CD1c-positive myeloid dendritic cell (primary cell): ENCODE measurements around the gene TMIGD2.
A peak's percentile ranks its signal among the peaks of the same experiment; 100 is the strongest.

ENCODE experiments used
- DNase-seq: peaks from one replicate; pipeline ENCODE4 v3.0.0-alpha.2; 2016; ENCODE audit errors: extremely low spot score

The TMIGD2 gene

DNA sequence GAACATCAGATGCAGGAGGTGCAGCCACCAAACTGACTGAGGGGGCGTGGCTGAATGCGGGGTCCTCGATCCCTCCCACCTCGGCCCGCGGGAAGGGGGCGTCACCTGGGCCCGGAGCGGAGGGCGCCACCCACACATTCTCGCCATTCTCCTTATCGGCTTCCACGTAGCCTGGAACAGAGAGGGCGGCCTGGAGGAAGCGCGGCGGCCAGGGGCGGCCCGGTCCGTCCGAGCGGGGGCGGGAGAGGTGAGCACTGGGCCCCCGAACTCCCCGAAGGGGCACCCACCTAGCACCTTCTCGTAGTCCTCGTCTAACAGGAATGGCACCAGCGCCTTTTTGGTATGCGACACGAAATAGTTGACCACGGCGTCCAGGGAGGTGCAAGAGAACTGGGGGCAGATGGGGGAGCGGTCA, 24.7 kb upstream of the TMIGD2 start:
- no peak for DNase-seq

DNA sequence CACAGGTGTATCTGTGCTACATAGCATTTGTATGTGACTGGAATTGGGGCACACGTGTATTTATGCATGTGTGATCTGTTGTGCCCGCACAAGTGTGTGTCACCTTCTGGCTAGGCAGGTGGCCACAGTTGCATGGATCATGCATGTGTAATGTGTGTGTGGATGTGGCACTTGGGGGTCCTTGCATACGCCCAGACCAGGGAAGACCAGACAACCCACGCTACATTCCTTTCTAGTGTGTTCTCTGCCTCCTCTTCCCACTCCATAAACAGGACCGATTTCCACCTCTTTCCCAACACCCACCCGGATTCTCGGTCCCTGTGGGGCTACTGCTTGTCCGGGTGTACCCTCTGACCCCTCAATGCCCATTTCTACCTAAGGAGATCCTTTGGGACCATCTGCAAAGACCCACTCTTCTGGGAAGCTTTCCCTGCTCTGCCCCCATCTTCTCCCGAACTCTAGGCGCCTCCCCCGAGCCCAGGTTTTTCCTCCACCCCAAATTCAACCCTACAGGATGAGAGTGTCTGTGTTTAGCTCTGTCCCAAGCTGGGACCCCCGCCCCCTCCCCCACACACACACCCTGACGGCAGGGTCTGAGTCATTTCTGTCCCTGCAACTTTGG, 24.1 kb upstream of the TMIGD2 start:
- no peak for DNase-seq

DNA sequence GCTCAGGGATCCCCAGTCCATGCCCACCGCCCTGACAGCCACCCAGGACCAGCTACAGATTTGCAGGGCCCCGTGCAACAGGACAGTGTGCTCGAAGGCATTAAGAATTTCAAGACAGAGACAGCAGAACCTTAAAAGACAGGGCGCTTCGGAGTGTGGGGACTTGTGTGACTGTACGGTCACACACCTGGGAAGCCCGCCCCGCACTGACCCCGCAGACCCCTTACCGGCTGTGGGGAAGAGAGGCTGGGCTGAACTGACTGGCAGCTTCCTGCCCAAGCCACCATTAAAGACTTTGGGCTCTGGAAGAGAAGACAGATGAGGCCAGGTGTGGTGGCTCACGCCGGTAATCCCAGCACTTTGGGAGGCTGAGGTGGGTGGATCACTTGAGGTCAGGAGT, 22.0 kb upstream of the TMIGD2 start:
- DNase-seq, result no peak

DNA sequence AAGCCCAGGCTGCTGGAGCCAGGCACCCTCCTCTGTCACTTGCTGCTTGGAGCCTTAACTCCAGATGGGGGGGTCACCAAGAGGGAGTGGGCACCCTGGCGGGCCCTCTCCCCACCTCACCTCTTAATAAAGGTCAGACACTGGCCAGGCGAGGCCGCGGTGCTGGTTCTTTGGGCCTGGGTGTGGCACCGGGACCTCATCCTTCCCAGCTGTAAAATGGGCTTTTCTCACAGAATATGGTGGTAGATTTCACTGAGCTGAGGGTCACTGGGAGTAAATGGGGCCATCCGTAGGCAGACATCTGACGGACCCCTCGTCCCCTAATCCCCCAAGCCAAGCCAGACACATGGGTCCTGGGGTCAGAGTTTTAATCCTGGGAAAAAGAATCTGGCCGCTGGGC, 21.5 kb upstream of the TMIGD2 start:
- DNase-seq, result no peak

DNA sequence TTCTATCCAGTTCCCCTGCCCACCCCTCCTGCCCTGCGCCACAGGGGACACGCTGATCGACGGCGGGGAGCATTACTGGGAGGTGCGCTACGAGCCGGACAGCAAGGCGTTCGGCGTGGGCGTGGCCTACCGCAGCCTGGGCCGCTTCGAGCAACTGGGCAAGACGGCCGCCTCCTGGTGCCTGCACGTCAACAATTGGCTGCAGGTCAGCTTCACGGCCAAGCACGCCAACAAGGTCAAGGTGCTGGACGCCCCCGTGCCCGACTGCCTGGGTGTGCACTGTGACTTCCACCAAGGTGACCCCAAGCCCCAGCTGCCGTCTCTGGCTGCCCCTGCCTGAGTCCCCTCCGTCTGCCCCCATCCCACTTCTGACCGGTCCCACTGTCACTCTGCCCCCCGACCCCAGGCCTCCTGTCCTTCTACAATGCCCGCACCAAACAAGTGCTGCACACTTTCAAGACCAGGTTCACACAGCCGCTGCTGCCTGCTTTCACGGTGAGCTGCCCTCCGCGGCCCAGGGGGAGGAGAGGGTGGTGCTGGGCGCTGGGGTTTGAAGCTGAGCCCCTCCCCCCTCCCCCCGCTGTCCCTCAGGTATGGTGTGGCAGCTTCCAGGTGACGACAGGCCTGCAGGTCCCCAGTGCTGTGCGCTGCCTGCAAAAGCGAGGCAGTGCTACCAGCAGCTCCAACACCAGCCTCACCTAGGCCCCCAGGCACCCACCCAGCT, 20.9 kb upstream of the TMIGD2 start:
- DNase-seq, result no peak

DNA sequence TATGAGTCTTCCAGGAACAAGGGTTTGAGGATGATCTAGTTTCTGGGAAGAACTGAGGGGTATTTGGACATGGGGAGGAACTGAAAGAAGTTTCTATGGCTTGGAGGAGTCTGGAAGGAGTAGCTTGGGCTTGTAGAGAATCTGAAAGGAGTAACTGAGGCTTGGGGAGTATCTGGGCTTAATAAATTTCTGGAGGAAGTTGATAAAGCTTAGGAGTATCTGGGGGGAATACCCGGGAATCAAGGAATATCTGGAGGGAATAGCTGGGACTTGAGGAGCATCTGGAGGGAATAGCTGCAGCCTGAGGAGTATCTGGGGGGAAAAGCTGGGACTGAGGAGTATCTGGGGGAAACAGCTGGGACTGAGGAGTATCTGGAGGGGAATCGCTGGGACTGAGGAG, 18.2 kb upstream of the TMIGD2 start:
- DNase-seq, result no peak

DNA sequence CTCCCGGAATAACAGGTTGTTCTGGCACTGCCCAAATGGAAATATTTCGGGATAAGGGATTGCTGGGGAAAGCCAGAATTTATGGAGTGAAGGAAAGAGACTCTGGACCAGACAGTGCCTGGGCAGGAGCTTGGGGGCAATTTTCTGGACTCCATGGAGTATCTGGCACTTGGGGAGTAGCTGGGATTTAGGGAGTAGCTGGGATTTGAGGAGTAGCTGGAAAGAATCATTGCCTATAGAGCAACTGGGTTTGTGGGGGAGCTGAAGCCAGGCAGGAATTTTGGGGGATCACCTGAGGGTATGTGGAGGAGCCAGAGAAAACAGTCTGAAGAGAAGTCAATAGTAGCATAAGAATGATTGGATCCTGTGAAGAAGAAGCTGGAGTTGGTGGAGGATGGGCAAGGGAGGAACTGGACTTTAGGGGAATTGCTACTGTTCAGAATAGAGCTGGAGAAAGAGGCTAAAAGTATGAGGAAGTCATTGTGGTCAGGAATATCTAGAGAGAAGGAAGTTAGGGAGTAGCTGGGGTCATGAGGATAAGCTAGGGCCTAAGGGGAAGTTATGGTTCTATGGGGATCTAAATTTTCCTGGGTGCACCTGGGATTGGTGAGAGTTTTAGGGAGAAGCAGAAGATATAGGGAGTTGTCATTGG, 17.0 kb upstream of the TMIGD2 start:
- peak; percentile 66 for DNase-seq

DNA sequence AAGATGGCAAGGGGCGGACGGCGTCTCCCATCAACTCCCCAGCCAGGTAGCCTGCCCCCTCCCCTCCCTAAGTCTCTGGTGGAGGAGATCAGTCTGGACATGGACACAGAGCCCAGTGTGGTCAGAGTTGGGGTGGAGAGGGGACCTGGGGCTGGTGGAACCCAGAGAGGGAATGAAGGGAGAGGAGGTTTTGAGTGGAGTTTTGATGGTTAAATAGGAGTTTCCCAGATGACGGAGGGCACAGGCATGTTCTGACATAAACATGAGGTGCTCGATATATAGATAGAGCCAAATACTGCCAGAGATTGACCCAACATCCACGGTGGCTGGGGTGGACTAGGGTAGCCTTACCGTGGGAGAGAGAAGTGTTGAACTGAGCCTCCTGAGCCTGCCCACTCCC, 16.3 kb upstream of the TMIGD2 start:
- DNase-seq, result no peak

DNA sequence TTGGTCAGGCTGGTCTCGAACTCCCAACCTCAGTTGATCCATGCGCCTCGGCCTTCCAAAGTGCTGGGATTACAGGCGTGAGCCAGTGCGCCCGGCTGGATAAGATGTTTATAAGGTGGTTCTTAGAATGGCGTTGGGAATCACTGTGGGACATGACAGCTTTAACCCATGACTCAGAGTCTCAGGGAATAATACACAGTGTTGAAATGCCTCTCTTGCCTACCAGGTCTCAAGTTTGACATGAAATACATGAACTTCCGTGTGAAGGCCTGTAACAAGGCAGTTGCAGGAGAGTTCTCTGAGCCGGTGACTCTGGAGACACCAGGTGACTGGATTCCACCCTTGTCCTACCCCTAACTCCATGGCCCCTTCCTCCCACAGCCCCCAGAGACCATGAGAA, 14.8 kb upstream of the TMIGD2 start:
- no peak for DNase-seq

DNA sequence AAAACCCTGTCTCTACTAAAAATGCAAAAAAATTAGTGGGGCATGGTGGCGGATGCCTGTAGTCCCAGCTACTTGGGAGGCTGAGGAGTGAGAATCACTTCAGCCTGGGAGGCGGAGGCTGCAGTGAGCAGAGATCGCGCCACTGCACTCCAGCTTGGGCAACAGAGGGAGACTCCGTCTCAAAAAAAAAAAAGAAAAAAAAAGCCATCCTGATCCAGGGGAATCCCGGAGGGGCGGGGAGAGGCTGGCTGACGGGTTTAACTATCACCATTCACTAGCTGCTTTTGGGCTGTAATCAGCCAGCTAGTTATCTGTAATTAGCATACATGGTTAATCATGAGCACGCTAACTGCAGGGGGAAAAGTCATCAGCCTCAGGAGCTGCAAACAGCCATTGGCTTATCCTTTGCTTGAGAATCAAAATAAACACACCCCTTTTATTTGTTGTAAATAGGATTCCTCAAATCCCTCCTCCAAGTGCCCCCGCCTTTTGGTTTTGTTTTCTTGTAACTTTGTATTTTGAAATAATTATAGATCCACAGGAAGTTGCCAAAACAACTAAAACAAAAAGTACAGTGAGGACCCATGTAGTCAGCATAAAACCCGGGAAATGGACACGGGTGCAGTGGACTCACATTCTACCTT, 11.8 kb upstream of the TMIGD2 start:
- no peak for DNase-seq

DNA sequence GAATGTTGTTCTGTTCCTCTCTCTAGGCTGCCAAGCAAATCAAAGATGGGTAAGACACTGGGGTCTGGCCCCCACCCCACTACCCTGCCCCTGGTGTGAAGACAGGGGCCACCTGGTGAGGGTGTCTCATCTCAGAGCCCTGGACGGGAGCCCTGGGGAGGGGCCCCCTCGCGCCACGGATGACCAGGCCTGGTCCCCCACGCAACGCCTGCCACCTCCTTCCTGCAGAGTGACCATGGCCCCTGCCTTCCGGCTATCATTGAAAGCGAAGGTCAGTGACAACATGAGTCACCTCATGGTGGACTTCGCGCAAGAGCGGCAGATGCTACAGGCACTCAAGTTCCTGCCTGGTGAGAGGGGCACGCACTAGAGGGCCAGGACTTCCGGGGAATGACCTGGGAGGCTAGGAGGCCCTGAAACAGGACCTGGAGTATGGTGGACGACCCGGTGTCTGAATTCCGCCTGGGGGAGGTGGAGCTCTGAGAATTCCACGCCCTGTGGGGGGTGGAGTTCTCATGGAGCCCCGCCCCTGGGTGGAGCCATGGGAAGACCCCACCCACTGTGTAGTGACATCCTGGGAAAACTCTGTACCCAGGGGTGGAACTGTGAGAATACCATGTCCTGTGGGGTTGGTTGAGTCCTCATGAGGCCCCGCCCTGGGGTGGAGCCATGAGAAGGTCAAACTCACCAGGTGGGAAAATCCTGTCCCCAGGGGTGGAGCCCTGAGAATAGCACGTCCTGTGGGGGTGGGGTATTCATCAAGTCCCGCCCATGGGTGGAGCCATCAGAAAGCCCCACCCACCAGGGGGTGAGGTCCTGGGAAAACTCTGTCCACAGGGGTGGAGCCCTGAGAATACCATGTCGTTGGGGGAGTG, 8.3 kb upstream of the TMIGD2 start:
- DNase-seq, result no peak

DNA sequence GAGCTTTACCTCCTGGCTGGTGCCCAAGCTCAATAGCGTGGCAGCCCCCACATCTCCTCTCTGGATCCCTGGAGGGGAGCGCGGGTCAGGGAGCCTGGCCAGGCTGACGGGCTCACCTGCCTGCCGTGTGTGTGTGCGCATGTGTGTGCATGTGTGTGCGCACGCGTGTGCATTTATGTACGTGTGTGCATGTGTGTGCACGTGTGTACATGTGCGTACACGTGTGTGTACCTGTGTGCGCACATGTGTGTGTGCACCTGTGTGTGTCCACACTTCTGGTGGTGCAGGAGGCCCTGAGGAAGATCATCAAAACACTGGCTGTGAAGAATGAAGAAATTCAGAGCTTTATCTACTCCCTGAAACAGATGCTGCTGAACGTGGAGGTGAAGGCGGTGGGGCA, 3.5 kb upstream of the TMIGD2 start:
- no peak for DNase-seq

DNA sequence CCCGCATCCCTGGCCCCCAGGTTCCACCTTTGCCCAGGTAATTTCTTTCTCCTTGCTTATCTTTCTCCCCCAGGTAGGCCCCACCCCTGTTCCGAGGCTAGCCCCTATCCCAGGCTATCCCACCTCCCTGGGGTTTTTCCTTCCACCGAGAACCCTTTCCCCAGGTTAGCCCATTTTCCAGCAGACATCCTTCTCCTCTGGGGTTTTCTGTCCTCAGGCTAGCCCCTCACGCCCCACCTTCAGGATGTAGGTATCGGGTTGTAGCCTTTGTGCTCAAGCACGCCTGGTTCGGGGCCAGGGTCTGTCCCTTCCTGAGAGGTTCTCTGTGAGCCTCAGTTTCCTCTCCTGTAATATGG, 3.0 kb upstream of the TMIGD2 start:
- no peak for DNase-seq

DNA sequence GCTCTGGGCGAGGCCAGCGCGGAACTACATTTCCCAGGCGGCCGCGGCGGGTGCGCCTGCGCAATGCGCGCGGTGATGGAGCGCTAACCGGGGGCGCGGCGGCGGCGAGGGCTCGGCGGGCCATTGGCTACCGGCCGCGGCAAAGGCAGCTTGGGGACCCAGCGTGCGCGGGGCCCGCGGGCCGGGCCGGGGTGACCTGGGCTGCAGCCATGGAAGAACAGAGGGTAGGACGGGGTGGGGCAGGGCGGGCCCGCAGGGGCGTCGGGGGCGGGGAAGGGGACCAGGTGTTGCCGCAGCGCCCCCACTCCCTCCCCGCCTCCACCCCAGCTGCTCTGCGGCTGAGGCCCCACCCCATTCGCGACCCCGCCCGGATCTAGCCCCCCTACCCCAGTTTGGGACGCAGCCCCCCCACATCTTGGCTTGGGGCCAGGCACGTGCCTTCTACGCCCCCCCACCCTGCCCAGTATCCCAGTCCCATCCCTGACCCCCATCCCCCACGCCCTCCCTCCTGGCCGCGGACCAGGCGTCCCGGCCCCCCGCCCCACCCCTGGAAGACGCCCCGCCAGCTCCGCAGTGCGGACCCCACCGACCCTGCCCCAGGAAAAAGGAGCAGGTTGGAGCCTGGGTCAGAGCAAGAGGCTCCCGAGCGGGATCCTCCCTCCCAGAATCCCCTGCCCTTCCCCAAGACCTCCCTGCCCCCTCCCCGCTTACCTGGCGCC, 2.5 kb upstream of the TMIGD2 start, which contains the start of gene FSD1:
Gene FSD1 (plus strand): TSS at position 61 of the 719 bp plus-strand sequence. CDS start 149 bp downstream, at position 210.
- DNase-seq, result peak; percentile 55

DNA sequence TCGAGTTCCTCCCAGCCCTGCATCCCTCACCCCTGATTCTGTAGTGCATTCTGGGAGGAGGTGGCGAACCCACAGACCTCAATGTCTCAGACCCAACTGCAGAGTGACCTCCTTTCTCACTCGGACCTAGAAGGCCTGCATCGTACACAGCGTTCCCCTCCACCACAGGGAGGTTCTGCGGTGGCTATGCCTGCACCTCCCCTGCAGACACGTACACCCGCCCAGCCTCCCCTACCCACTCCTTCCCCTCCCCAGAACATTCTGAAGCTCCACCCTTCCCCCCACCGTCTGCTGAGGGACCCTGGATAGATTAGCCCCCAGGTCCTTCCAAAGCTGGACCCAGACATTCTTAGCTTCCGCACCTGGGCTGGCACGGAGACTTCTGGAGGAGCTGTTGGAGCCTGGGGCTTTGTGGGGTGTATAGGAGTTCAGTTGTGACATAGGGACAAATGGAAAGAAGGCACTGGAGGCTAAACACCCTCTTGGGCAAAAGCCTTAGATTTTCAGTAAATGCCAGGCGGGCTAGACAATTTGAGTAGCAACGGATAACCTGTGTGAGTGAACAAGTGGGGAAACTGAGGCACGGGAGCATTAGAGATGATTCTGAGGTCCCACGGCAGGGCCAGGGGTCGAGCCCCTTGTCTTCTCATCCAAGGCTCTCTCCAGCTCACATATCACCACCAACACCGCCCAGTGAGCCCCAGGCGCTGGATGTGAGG, 1.8 kb upstream of the TMIGD2 start:
- DNase-seq, result no peak

DNA sequence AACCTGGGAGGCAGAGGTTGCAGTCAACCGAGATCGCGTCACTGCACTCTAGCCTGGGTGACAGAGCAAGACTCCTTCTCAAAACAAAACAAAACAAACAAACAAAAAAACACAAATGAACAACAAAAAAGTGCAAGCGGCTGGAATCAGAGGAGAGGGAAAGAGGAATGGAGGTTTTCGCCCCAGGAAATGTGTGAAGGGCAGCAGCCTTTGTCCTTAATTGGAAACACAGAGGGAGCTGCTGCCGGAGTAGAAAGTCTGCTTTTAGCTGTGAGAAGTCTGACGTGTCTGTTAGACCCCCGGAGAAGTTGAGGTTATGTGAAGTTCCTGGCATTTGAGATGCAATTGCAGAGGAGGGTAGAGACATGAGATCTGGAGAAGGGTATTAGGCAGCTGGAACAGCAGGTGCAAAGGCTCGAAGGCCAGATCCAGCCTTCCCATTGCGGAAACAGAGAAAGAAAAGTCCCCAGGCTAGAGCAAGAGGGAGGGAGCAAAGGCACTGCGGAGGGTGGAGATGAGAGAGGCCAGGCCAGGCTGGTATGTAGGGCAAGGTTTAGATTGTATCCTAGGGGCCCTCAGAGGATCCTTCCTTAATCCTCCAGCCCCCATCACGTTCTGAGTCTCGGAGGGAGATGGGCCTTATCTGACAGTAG, 473 bp downstream of the TMIGD2 start:
- DNase-seq, result no peak

DNA sequence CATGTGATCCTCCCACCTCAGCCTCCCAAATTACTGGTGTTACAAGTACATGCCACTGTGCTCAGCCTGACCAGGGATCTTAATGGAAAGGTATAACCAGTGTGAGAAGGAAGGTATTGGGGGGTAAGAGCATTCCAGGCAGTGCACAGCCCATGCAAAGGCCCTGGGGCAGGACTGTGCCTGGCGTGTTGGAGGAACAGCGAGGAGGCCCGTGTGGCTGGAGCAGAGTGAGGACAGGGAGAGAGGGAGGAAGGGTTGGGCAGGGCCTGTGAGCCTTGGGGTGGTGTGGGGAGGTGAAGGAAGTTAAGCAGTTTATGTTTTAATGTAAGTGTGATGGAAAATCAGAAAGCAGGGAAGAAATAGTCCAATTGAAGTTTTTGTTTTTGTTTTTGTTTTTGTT, 1.6 kb downstream of the TMIGD2 start:
- no peak for DNase-seq

DNA sequence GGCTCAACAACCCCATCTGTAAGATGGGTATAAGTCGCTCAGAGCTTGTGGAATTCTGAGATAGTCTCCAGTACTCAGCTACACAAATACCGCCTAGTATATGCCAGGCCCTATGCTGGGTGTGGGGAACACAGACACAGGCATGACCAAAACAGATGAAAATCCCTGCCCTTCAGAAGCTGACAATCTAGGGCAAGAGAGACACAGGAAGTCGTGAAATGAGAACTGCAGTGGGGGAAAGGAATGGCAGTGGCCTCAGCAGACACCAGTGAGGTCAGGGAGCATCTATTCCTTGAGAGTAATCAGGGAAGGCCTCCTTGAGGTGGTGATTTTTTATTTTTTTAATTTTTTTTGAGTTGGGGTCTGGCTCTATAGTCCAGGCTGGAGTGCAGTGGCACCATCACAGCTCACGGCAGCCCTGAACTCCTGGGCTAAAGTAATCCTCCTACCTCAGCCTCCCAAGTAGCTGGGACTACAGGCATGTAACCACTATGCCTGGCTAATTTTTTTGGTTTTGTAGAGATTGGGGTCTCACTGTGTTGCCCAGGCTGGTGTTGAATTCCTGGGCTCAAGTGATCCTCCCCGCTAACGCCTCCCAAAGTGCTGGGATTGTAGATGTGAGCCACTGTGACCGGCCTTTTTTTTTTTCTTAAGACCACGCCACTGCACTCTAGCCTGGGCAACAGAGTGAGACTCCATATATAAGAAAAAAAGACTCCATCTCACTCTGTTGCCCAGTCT, 3.2 kb downstream of the TMIGD2 start:
- no peak for DNase-seq
